ENCODE measurements around the gene NUP160. TPM values are rescaled to one million over a fixed set of nuclear protein-coding genes. Genes with fewer than 3 reads are reported as not detected.

The NUP160 gene
- total RNA-seq, 1 experiment from 2014 or later = 53.8 TPM

- TF ChIP-seq CEBPB (IDR thresholded peaks at IDR 0.05; ENCODE audit: low read depth) = no peak
Measured at GRCh38 chr11:47863898-47864430, 15.8 kb upstream of the NUP160 start (continued).

- no peak for DNase-seq (ENCODE audit: low read depth, low spot score)
- H3K79me2 ChIP-seq (ENCODE audit: insufficient read depth, low read length) = no peaks in the 10 kb centered on the region
- no peaks in the 10 kb centered on the region for H3K4me1 ChIP-seq (ENCODE audit: control insufficient read depth in 1 of 2, insufficient read depth in 2 of 2, low read length in 2 of 2)
- intact Hi-C loops (cut with micrococcal nuclease) = no loop called here
- H3K36me3 ChIP-seq (ENCODE audit: control insufficient read depth in 1 of 2, insufficient read depth in 2 of 2, low read length in 2 of 2) = no peaks in the 10 kb centered on the region
- H3K27ac ChIP-seq (ENCODE audit: low read depth, low read length) = no peak overlapping the region
- H3K27me3 ChIP-seq (ENCODE audit: insufficient read depth, low read length) = no peaks in the 10 kb centered on the region
- H4K20me1 ChIP-seq (ENCODE audit: insufficient read depth) = no peaks in the 10 kb centered on the region
- H3K4me2 ChIP-seq (ENCODE audit: low read length) = no peak overlapping the region
- no peak for TF ChIP-seq ATF3 (IDR thresholded peaks at IDR 0.05)
- no peak for TF ChIP-seq CBX3 (IDR thresholded peaks at IDR 0.05; ENCODE audit: low read depth)
- no peak for TF ChIP-seq CTCF (IDR thresholded peaks at IDR 0.05 in 2 of 3, conservative IDR thresholded peaks at IDR 0.05 in 1 of 3; ENCODE audit: borderline replicate concordance in 1 of 3, insufficient read depth in 1 of 3, low read depth in 2 of 3, low read length in 2 of 3)
- no peak for TF ChIP-seq ELF1 (IDR thresholded peaks at IDR 0.05; ENCODE audit: borderline replicate concordance, low read depth)
- TF ChIP-seq ZNF274 (IDR thresholded peaks at IDR 0.05; ENCODE audit: low read depth, low read length) = no peak
- no peak for TF ChIP-seq EZH2 (IDR thresholded peaks at IDR 0.05)
- no peak for TF ChIP-seq POLR2AphosphoS5 (IDR thresholded peaks at IDR 0.05; ENCODE audit: low read depth, low read length)
- CTCF ChIA-PET = no interaction called here
- ATAC-seq = no peak
- H3K9ac ChIP-seq (ENCODE audit: low read length) = no peak overlapping the region
- POLR2A ChIA-PET = no interaction called here
- RAD21 ChIA-PET (ENCODE audit: low non-redundant PET in 1 of 2, low total read pairs in 2 of 2, uncharacterized antibody in 2 of 2, unreplicated experiment in 2 of 2) = no interaction called here
- H3K9me3 ChIP-seq (ENCODE audit: control insufficient read depth in 1 of 2, insufficient read depth in 1 of 2, low read depth in 1 of 2, low read length in 2 of 2) = no peaks in the 10 kb centered on the region
- no peak overlapping the region for H2AFZ ChIP-seq (ENCODE audit: low read depth, low read length, poor library complexity, severe bottlenecking)
- no peaks in the 10 kb centered on the region for H3K9me2 ChIP-seq (ENCODE audit: insufficient read depth)
- BruUV-seq (replicated peaks) = no TSS peak
- no peak overlapping the region for H3K4me3 ChIP-seq (replicated peaks in 1 of 2; ENCODE audit: low read depth in 1 of 2, low read length in 2 of 2)
Measured at GRCh38 chr11:47863189-47863897, 15.2 kb upstream of the NUP160 start.
